Iris pigment epithelial cell (primary cell): ENCODE results near the gene PITPNM1.
A peak's percentile ranks its signal among the peaks of the same experiment; 100 is the strongest.
"Not testable (repeated sequence)": the region's sequence is repeated elsewhere in the genome, so short reads cannot be mapped to it uniquely, and the experiment has no call there.

Experiments used
- DNase-seq: peaks from one replicate; pipeline ENCODE4 v3.0.0-alpha.2; 2011; ENCODE audit warnings: low read depth

PITPNM1 gene

DNA sequence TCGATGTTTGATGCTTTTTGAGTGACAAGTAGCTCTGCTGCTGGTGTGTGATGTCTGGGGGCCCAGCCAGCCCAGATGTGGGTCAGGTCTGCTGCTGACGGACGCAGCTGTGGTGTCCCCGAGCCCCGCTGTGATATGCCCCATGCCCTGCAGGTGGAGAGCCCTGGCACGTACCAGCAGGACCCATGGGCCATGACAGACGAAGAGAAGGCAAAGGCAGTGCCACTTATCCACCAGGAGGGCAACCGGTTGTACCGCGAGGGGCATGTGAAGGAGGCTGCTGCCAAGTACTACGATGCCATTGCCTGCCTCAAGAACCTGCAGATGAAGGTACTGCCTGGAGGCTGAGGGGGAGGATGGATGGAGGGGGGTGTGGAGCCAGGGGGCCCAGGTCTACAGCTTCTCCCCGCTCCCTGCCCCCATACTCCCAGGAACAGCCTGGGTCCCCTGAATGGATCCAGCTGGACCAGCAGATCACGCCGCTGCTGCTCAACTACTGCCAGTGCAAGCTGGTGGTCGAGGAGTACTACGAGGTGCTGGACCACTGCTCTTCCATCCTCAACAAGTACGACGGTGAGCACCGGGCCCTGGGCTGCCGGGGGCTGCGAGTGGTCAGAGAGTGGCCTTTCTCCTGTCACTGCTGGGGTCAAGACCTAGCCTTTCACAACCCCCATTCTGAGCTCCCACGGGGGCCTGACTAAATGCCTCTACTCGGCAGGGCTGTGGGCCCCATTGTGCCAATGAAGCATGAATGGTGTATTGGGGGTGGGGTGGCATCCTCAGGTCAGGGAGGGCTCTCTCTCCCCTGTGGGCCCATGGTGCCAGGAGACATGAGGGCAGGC is 15.1 kb downstream of the PITPNM1 start:
- no peak for DNase-seq

DNA sequence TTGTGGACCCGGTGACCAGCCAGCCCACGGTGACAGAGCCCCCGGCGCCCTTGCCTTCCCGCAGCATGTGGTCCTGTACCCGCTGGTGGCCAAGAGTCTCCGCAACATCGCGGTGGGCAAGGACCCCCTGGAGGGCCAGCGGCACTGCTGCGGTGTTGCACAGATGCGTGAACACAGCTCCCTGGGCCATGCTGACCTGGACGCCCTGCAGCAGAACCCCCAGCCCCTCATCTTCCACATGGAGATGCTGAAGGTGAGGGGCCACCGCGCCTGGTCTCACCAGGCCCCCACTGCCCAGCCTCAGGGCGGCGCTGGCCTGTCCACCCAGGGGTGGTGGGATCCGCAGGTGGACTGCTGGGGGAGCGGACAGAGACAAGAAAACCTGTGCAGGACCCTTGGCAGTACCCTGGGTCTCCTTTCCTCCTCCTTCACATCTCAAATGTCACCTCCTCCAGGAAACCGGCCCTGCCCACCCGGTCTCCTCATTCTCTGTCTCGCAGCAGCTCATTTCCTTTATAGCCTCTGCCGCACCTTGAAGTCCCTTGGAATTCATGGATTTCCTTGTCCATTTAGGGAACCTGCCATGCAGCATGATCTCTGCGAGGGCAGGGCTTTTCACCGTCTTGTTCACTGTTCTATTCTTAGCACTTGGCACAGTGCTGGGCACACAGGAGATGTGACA is 15.8 kb downstream of the PITPNM1 start:
- DNase-seq, result no peak

DNA sequence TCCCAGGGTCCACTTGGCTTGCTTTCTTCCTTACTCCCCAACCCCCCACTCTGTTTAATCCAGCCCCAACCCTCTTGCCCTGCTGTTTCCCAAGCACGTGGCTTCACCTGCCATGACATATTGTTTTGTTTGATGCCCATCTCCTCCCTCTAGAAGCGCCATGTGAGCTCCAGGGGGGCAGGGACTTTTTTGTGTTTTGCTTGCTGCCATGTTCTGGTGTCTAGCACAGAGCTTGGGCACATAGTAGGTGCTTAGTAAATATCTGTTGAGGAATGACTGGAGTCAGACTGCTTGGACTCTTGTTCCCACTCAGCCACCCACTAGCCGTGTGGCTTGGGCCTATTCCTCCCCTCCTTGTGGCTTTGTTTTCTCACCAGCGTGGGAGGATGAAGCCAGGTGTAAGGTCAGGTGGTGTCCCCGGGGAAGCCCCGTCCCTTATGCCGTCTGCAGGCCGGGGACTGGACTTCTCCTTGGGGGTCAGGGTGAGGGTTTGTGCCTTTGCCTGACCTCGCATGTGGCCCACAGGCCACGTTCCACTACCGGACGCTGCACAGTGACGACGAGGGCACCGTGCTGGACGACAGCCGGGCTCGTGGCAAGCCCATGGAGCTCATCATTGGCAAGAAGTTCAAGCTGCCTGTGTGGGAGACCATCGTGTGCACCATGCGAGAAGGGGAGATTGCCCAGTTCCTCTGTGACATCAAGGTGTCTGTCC is 18.5 kb downstream of the PITPNM1 start:
- no peak for DNase-seq

- DNase-seq, result not testable (repeated sequence)
Observed at GRCh38 chr11:67485873-67486361, 19.2 kb downstream of the PITPNM1 start.

- DNase-seq, result no peak
Observed at GRCh38 chr11:67484847-67485311, 20.3 kb downstream of the PITPNM1 start.

- DNase-seq, result no peak
Observed at GRCh38 chr11:67483831-67484665, 21.1 kb downstream of the PITPNM1 start.

GRCh38 chr11:67482827-67483798 is 22.1 kb downstream of the PITPNM1 start, which contains the start of gene AIP:
Gene AIP, plus strand, starts transcription at chr11:67483026. Its CDS starts 133 bp downstream, at chr11:67483159.
- DNase-seq, result peak; percentile 98

DNA sequence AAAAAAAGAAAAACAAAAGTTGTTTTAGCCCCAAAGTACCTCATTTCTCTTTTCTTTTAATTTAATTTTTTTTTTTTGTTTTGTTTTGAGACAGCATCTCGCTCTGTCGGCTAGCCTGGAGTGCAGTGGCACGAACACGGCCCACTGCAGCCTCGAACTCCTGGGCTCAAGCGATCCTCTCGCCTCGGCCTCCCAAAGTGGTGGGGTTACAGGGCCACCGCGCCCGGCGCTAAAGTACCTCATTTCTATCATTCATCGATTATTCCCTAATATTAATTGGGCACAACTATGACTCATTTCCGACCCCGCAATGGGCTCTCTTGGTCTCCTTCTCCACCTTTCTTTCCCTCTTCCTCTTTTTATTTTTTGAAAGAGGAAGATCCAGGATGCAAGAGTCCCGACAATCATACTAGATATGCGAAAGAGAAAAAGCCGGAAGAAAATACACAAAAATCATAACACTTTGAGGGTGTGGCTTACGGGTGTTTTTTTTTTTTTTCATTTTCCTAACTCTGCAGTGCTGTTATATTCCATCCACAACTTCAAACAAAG is 22.8 kb downstream of the PITPNM1 start:
- no peak for DNase-seq

DNA sequence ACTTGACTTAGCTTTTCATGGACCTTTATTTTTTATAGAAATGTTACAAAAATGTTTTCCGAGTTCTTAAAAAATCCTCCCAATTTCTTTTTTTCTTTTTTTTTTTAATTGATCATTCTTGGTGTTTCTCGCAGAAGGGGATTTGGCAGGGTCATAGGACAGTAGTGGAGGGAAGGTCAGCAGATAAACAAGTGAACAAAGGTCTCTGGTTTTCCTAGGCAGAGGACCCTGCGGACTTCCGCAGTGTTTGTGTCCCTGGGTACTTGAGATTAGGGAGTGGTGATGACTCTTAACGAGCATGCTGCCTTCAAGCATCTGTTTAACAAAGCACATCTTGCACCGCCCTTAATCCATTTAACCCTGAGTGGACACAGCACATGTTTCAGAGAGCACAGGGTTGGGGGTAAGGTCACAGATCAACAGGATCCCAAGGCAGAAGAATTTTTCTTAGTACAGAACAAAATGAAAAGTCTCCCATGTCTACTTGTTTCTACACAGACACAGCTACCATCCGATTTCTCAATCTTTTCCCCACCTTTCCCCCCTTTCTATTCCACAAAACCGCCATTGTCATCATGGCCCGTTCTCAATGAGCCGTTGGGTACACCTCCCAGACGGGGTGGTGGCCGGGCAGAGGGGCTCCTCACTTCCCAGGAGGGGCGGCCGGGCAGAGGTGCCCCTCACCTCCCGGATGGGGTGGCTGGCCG is 27.7 kb downstream of the PITPNM1 start:
- not testable (repeated sequence) for DNase-seq

DNA sequence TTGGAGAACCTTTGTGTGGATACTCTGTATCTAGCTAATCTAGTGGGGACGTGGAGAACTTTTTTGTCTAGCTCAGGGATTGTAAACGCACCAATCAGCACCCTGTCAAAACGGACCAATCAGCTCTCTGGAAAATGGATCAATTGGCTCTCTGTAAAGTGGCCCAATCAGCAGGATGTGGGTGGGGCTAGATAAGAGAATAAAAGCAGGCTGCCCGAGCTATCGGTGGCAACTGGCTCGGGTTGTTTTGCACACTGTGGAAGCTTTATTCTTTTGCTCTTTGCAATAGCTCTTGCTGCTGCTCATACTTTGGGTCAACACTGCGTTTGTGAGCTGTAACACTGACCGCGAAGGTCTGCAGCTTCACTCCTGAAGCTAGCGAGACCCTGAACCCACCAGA is 28.5 kb downstream of the PITPNM1 start:
- DNase-seq, result not testable (repeated sequence)

DNA sequence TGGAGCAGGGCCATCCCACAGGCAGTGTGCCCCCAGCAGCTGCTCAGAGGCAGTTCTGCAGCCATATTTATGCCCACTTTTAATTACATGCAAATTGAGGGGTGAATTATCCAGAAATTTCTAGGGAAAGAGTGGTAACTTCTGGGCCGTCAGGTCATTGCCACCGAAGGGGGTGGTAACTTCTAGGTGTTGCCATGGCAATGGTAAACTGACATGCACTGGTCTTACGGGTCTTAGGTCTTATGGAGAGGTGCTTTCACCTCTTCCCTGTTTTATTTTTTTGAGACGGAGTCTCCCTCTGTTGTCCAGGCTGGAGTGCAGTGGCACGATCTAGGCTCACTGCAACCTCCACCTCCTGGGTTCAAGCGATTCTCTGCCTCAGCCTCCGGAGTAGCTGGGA is 32.3 kb downstream of the PITPNM1 start:
- DNase-seq, result no peak

GRCh38 chr11:67470337-67471002 is 34.7 kb downstream of the PITPNM1 start:
- DNase-seq, result no peak

GRCh38 chr11:67469508-67469811 is 35.7 kb downstream of the PITPNM1 start:
- no peak for DNase-seq

- DNase-seq, result peak; percentile 91
Observed at GRCh38 chr11:67468759-67469507, 36.2 kb downstream of the PITPNM1 start, which contains the start of gene TMEM134. Gene TMEM134, minus strand, starts transcription at chr11:67469251. Its CDS starts 59 bp downstream, at chr11:67469192.

GRCh38 chr11:67468456-67468758 is 36.8 kb downstream of the PITPNM1 start:
- DNase-seq, result no peak

DNA sequence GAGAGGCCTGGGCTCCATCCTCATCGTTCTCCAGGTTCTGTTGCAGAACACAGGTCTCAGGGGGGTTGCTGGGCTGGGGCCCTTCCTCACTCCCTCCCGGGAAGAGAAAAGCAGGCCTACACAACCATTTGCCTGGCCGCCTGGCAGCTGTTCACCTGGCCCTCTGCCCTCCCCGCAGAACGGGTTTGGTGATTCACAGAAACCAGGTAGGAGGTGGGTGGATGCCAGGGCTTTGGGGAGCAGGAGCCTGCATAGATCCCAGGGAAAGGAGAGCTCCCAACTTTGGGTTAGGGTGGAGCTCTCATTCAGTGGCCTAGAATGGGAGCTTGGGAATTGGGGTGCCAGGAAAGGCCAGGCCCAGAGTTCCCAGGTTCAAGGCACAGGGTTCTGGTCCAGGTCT is 37.1 kb downstream of the PITPNM1 start:
- no peak for DNase-seq

DNA sequence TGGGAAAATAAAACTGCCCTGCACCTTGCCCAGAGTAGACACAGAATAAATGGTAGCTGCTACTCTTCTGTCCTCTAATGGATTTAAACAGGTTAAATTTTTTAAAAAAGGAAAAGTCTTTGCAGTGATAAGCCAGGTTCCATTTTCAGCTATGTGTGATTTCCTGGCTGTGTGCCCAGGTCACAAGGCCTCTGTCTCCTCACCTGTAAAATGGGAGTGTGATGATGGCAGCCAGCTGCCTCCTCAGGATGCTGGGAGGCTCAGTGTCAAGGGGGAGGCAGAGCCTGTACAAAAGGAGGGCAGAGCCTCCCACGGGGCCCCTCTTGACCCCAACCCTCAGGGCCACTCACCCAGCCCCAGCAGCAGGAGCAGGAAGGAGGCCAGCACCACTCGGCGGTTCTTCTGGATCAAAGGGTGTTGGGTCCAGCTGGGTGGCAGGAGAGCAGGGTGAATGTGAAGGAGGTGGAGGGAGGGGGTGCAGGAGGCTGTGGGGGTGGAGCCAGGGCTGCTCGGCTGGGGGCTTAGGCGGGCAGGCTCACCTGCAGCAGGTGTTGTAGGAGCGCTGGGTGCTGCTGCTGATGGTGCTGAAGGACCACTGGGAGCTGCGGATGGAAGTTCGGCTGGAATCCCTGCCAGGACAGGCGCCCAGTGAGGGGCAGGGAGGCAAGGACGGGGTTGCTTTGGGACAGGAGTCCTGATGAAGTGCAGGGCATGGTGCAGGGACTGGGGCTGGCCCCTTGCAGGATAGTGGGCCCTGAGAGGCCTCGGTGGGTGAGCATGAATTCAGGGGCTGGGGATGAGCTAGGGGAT is 38.0 kb downstream of the PITPNM1 start:
- DNase-seq, result no peak
